Suprapubic skin (tissue), 4 donors: Measurements from ENCODE around the gene APIP. TPM values are rescaled to one million over a fixed set of nuclear protein-coding genes. Genes with fewer than 3 reads are reported as not detected.

Experiments
- DNase-seq, 2 donors: peaks; one replicate each; pipeline ENCODE4 v3.0.0-alpha.2; 2019; ENCODE audit warnings: low spot score in 2 of 2
- H3K27ac ChIP-seq: fragments of 200-600 bp; sonication (generic); one replicate; pipeline ENCODE4 v1.5.1; 2019
- H3K27me3 ChIP-seq: fragments of 200-600 bp; sonication (generic); one replicate; pipeline ENCODE4 v1.5.1; 2019
- H3K36me3 ChIP-seq: fragments of 200-600 bp; sonication (generic); one replicate; pipeline ENCODE4 v1.5.1; 2019
- H3K4me1 ChIP-seq: fragments of 200-600 bp; sonication (generic); one replicate; pipeline ENCODE4 v1.5.1; 2019
- H3K4me3 ChIP-seq: fragments of 200-600 bp; sonication (generic); one replicate; pipeline ENCODE4 v1.5.1; 2019; ENCODE audit warnings: mild to moderate bottlenecking
- H3K9me3 ChIP-seq: fragments of 200-600 bp; sonication (generic); one replicate; pipeline ENCODE4 v1.5.1; 2019
- EP300 ChIP-seq: sonication (generic); formaldehyde crosslinking; IDR thresholded peaks from one replicate; pipeline ENCODE4 v1.6.1; 2017; ENCODE audit warnings: antibody characterized with exemption
- POLR2A ChIP-seq, 2 donors: fragments of 450-650 bp; IDR thresholded peaks; one replicate each; pipeline ENCODE4 v1.6.1; 2017; ENCODE audit warnings: antibody characterized with exemption in 2 of 2, mild to moderate bottlenecking in 2 of 2, moderate library complexity in 2 of 2
- POLR2AphosphoS5 ChIP-seq, 3 donors: sonication (generic); formaldehyde crosslinking; IDR thresholded peaks; one replicate each; pipeline ENCODE4 v1.6.1; 2017; ENCODE audit warnings: antibody characterized with exemption in 3 of 3
- WGBS: methylation state at CpG from one replicate; pipeline ENCODE4 v1.1.5; 2018; 5-methylcytosine and 5-hydroxymethylcytosine counted together
- total RNA-seq, 4 donors: library from RNA; depleted of rRNA; stranded (reverse); fragments of >200 nt; gene quantifications; one replicate each; pipeline ENCODE4 v1.1.0, GENCODE V29; 2016
- TF ChIP-seq, protein P1 (sequence below), 2 donors: fragments of 200-600 bp in 1 of 2; fragments of 450-650 bp in 1 of 2; sonication (generic) in 1 of 2; IDR thresholded peaks; one replicate each; pipeline ENCODE4 v1.5.1; 2016 to 2019; ENCODE audit warnings: antibody characterized with exemption in 2 of 2, mild to moderate bottlenecking in 1 of 2, moderate library complexity in 1 of 2

APIP gene
- total RNA-seq, 4 donors from 2014 or later = 12.3 to 21.5 (median 19.4) TPM

DNA sequence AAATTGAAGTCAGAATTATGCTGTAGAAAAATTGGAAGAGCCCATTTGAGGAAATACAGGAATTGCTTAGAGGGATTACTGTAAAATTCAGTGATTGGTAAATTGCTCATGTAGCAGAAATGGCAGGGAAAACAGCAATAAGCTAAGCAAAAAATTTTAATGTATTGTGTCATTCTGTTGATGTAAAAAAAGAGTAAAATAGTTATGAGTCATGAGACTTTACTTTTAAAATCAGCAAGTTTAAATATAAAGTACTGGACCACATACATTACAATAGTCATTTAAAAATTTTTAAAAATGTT lies 10.6 kb upstream of the APIP start:
- TF ChIP-seq POLR2AphosphoS5 (IDR thresholded peaks at IDR 0.05) = no peak
- TF ChIP-seq, protein P1, sequence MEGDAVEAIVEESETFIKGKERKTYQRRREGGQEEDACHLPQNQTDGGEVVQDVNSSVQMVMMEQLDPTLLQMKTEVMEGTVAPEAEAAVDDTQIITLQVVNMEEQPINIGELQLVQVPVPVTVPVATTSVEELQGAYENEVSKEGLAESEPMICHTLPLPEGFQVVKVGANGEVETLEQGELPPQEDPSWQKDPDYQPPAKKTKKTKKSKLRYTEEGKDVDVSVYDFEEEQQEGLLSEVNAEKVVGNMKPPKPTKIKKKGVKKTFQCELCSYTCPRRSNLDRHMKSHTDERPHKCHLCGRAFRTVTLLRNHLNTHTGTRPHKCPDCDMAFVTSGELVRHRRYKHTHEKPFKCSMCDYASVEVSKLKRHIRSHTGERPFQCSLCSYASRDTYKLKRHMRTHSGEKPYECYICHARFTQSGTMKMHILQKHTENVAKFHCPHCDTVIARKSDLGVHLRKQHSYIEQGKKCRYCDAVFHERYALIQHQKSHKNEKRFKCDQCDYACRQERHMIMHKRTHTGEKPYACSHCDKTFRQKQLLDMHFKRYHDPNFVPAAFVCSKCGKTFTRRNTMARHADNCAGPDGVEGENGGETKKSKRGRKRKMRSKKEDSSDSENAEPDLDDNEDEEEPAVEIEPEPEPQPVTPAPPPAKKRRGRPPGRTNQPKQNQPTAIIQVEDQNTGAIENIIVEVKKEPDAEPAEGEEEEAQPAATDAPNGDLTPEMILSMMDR (IDR thresholded peaks at IDR 0.05) = no peak
- Histone ChIP-seq H3K4me1 (peaks cover 18% of the 10 kb centered on the region), H3K36me3 (no peaks in the 10 kb centered on the region), H3K27ac (no peak overlapping the region), H3K9me3 (no peaks in the 10 kb centered on the region), H3K27me3 (no peaks in the 10 kb centered on the region), H3K4me3 (no peak overlapping the region)
- DNase-seq = no peak

DNA sequence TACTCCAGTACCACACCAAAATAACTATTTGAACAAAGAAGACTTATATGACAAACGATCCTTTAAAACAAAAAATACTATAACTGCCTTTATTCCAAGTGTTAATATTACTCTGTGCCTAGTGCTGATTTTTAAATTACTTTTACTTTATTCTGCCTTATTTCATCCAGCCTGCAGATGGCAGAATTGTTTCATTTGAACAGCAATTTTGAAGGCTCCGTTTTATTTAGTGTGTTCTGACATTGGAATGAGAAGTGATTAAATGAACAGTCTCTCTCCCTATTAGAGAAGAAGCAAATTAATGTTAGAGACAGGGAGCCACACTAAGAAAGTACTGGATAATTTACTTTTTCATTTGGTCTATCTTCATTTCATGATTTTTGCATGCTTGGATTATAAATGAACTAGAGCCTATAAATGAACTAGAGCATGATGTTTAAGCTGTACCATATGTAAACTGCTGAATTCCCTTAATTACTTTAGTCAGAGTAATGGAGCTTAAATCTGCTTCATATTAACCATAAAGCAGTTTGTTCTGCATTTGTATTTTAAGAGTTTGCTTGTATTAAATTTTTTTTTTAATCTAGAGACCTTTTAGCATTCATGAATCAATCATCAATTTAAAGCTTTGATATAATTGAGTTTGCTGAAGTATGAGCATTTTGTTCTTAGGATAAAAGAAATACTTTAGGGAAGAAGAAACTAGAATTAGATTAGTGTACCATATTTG lies 10.1 kb upstream of the APIP start:
- H3K27me3 ChIP-seq = no peaks in the 10 kb centered on the region
- no peak overlapping the region for H3K4me3 ChIP-seq
- H3K36me3 ChIP-seq = no peaks in the 10 kb centered on the region
- no peak overlapping the region for H3K27ac ChIP-seq
- TF ChIP-seq, protein P1 (IDR thresholded peaks at IDR 0.05) = peak; percentile 62 to 69
- TF ChIP-seq POLR2AphosphoS5 (IDR thresholded peaks at IDR 0.05) = no peak
- DNase-seq = no peak
- WGBS = 6% methylated on average over 2 of the region's 2 CpGs
- peaks cover 18% of the 10 kb centered on the region for H3K4me1 ChIP-seq
- no peaks in the 10 kb centered on the region for H3K9me3 ChIP-seq

DNA sequence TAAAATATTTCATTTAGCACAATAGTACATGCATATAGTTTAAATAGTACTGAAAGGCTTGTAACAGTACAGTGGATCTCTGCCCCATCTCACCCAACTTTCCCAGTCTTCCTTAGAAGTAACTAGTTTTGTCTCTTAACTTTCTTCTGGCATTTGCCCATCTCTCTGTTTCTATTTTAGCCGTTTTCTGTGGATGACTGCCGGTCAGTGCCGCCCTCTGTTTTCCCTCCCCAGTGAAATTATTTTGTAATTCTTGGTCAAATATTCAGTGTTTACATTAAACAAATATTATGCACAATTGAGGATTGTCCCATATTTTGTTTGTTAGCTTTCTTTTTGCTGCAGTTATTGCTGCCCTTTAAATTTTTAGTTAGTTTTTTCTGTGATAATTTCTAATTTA lies 8.5 kb upstream of the APIP start:
- no peak for DNase-seq
- Histone ChIP-seq H3K9me3 (no peaks in the 10 kb centered on the region), H3K27ac (no peak overlapping the region), H3K36me3 (peaks cover 4% of the 10 kb centered on the region), H3K27me3 (no peaks in the 10 kb centered on the region), H3K4me3 (no peak overlapping the region), H3K4me1 (peaks cover 18% of the 10 kb centered on the region)
- no peak for TF ChIP-seq POLR2AphosphoS5 (IDR thresholded peaks at IDR 0.05)
- WGBS = 56% methylated on average over 3 of the region's 3 CpGs

DNA sequence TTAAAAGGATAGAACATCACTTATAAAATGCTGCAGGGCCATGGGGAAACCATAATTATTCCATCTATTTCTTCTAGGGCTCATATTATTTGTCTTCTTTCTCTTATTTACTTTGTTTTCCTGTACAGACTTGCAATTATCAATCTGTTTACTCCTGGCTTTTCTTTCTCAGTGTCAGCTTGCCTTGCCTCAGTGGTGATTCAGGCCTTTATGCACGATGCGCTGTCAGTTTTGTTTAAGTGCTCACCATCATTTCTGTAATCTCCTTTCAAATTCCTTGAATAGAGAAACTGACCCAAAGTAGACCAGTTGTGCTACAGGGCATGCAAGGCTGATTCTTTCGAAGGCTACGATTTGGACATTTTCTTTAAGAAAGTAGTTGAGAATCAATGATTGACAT lies 5.0 kb upstream of the APIP start:
- Histone ChIP-seq H3K4me3 (no peak overlapping the region), H3K4me1 (peaks cover 24% of the 10 kb centered on the region), H3K36me3 (peaks cover 4% of the 10 kb centered on the region), H3K27ac (no peak overlapping the region), H3K27me3 (no peaks in the 10 kb centered on the region), H3K9me3 (no peaks in the 10 kb centered on the region)
- TF ChIP-seq POLR2A (IDR thresholded peaks at IDR 0.05) (no peak), POLR2AphosphoS5 (IDR thresholded peaks at IDR 0.05) (no peak), EP300 (no peak)
- TF ChIP-seq, protein P1 (IDR thresholded peaks at IDR 0.05) = no peak
- no peak for DNase-seq
- 94% methylated on average over 4 of the region's 4 CpGs for WGBS

DNA sequence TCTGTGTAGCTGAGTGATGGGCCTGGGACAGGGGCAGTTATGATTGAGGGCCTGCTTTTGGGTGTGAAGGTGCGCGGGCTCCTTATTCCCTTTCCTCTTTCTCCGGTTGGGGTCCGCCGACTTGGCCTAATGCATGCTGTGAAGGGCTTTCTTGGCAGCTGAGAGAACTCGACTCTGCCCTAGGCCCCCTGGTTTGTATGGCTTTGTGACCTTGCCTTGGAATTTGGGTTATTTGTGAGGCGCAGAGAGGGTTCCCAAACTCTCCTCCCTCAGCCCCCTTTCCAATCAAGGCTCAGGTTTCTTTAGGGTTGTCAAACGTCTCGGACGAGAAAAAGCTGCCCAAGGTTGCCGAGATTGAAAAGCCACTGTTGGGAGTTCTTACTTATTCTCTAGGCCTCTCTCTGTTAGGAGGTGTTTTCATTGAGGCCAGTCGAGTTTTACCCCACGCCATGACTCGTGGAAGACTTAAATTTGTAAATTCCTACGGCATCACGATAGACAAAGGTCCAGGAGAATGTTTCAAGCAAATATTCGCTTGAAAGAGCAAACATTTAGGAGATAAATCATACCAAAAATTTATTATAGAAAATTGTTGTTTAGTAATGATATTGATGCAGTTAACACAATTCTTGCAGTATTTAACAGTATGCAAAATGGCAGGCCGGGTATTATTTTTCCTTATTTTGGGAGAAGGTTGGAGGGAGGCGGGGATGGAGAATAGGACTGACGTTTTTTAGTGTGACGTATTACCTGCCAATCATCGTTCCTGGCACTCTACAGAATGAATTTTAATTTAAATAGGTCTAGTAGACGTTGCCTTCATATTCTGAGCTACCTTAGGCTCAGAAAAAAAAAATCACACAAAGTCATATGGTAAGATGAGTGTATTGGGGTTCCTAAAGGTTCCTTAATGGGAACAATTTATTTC lies 928 bp upstream of the APIP start:
- no peak for DNase-seq
- peaks cover 28% of the 10 kb centered on the region for H3K4me1 ChIP-seq
- peak overlapping the region; percentile 98 for H3K27ac ChIP-seq
- 13% methylated on average over 23 of the region's 23 CpGs for WGBS
- H3K4me3 ChIP-seq = peak overlapping the region; percentile 95
- TF ChIP-seq, protein P1 (IDR thresholded peaks at IDR 0.05) = no peak
- TF ChIP-seq EP300 = no peak
- no peak for TF ChIP-seq POLR2A (IDR thresholded peaks at IDR 0.05)
- no peak for TF ChIP-seq POLR2AphosphoS5 (IDR thresholded peaks at IDR 0.05)
- no peaks in the 10 kb centered on the region for H3K9me3 ChIP-seq
- no peaks in the 10 kb centered on the region for H3K27me3 ChIP-seq
- peaks cover 4% of the 10 kb centered on the region for H3K36me3 ChIP-seq
